ENCODE results near the gene HHLA2.

The HHLA2 gene

GRCh38 chr3:108381529-108382140 is 85.3 kb downstream of the HHLA2 start:
- no peak for TF ChIP-seq CREB1 (IDR thresholded peaks at IDR 0.05; ENCODE audit: low read depth)
- no peak for TF ChIP-seq REST (IDR thresholded peaks at IDR 0.05; ENCODE audit: low read depth)
- TF ChIP-seq EGR1 (IDR thresholded peaks at IDR 0.05), result no peak
- TF ChIP-seq TCF12 (IDR thresholded peaks at IDR 0.05; ENCODE audit: low read depth), result no peak
- TF ChIP-seq NFIC (IDR thresholded peaks at IDR 0.05), result no peak
- no peak for TF ChIP-seq CEBPB (IDR thresholded peaks at IDR 0.05)
- TF ChIP-seq YY1 (IDR thresholded peaks at IDR 0.05; ENCODE audit: low read depth), result no peak
- no peak for TF ChIP-seq TAF1 (IDR thresholded peaks at IDR 0.05; ENCODE audit: low read depth)
- no peak for TF ChIP-seq RAD21 (IDR thresholded peaks at IDR 0.05; ENCODE audit: low read depth)
- no peak for TF ChIP-seq FOXM1 (IDR thresholded peaks at IDR 0.05; ENCODE audit: borderline replicate concordance, low read depth)
- no peak for TF ChIP-seq USF1 (IDR thresholded peaks at IDR 0.05)
- no peak for TF ChIP-seq MAX (IDR thresholded peaks at IDR 0.05)
- no peak for TF ChIP-seq TEAD4 (IDR thresholded peaks at IDR 0.05)
- TF ChIP-seq ZBTB7A (IDR thresholded peaks at IDR 0.05; ENCODE audit: low read depth), result no peak
- no peak for TF ChIP-seq EP300 (IDR thresholded peaks at IDR 0.05; ENCODE audit: borderline replicate concordance)

GRCh38 chr3:108383306-108383705 is 87.0 kb downstream of the HHLA2 start:
- no peak for TF ChIP-seq FOXM1 (IDR thresholded peaks at IDR 0.05; ENCODE audit: borderline replicate concordance, low read depth)
- TF ChIP-seq EGR1 (IDR thresholded peaks at IDR 0.05), result no peak
- no peak for TF ChIP-seq USF1 (IDR thresholded peaks at IDR 0.05)
- no peak for TF ChIP-seq CREB1 (IDR thresholded peaks at IDR 0.05; ENCODE audit: low read depth)
- no peak for TF ChIP-seq TCF12 (IDR thresholded peaks at IDR 0.05; ENCODE audit: low read depth)
- no peak for TF ChIP-seq NFIC (IDR thresholded peaks at IDR 0.05)
- no peak for TF ChIP-seq TAF1 (IDR thresholded peaks at IDR 0.05; ENCODE audit: low read depth)
- TF ChIP-seq EP300 (IDR thresholded peaks at IDR 0.05; ENCODE audit: borderline replicate concordance), result no peak
- no peak for TF ChIP-seq MAX (IDR thresholded peaks at IDR 0.05)
- TF ChIP-seq TEAD4 (IDR thresholded peaks at IDR 0.05), result no peak
- no peak for TF ChIP-seq YY1 (IDR thresholded peaks at IDR 0.05; ENCODE audit: low read depth)
- no peak for TF ChIP-seq ZBTB7A (IDR thresholded peaks at IDR 0.05; ENCODE audit: low read depth)
- no peak for TF ChIP-seq RAD21 (IDR thresholded peaks at IDR 0.05; ENCODE audit: low read depth)

GRCh38 chr3:108387063-108387462 is 90.7 kb downstream of the HHLA2 start:
- no peak for TF ChIP-seq MAX (IDR thresholded peaks at IDR 0.05)
- no peak for TF ChIP-seq ZBTB7A (IDR thresholded peaks at IDR 0.05; ENCODE audit: low read depth)
- no peak for TF ChIP-seq REST (IDR thresholded peaks at IDR 0.05; ENCODE audit: low read depth)
- no peak for TF ChIP-seq CEBPB (IDR thresholded peaks at IDR 0.05)
- TF ChIP-seq USF1 (IDR thresholded peaks at IDR 0.05), result no peak
- no peak for TF ChIP-seq TAF1 (IDR thresholded peaks at IDR 0.05; ENCODE audit: low read depth)
- no peak for TF ChIP-seq FOXM1 (IDR thresholded peaks at IDR 0.05; ENCODE audit: borderline replicate concordance, low read depth)
- no peak for TF ChIP-seq TEAD4 (IDR thresholded peaks at IDR 0.05)
- TF ChIP-seq EGR1 (IDR thresholded peaks at IDR 0.05), result no peak
- TF ChIP-seq EP300 (IDR thresholded peaks at IDR 0.05; ENCODE audit: borderline replicate concordance), result no peak
- TF ChIP-seq YY1 (IDR thresholded peaks at IDR 0.05; ENCODE audit: low read depth), result no peak
- TF ChIP-seq TCF12 (IDR thresholded peaks at IDR 0.05; ENCODE audit: low read depth), result no peak
- no peak for TF ChIP-seq CREB1 (IDR thresholded peaks at IDR 0.05; ENCODE audit: low read depth)

- TF ChIP-seq CEBPB (IDR thresholded peaks at IDR 0.05) (no peak), TCF12 (IDR thresholded peaks at IDR 0.05; ENCODE audit: low read depth) (no peak), USF1 (IDR thresholded peaks at IDR 0.05) (no peak), ZBTB7A (IDR thresholded peaks at IDR 0.05; ENCODE audit: low read depth) (no peak), NFIC (IDR thresholded peaks at IDR 0.05) (no peak), FOXM1 (IDR thresholded peaks at IDR 0.05; ENCODE audit: borderline replicate concordance, low read depth) (no peak), RAD21 (IDR thresholded peaks at IDR 0.05; ENCODE audit: low read depth) (no peak), REST (IDR thresholded peaks at IDR 0.05; ENCODE audit: low read depth) (no peak), YY1 (IDR thresholded peaks at IDR 0.05; ENCODE audit: low read depth) (no peak), TAF1 (IDR thresholded peaks at IDR 0.05; ENCODE audit: low read depth) (no peak)
Observed at GRCh38 chr3:108388136-108389132, 92.1 kb downstream of the HHLA2 start.
